ENCODE data around the gene PRKCQ. TPM values are rescaled to one million over a fixed set of nuclear protein-coding genes. Genes with fewer than 3 reads are reported as not detected.

Gene PRKCQ
- total RNA-seq, 2 donors from 2014 or later: 0.41 to 0.42 TPM

DNA sequence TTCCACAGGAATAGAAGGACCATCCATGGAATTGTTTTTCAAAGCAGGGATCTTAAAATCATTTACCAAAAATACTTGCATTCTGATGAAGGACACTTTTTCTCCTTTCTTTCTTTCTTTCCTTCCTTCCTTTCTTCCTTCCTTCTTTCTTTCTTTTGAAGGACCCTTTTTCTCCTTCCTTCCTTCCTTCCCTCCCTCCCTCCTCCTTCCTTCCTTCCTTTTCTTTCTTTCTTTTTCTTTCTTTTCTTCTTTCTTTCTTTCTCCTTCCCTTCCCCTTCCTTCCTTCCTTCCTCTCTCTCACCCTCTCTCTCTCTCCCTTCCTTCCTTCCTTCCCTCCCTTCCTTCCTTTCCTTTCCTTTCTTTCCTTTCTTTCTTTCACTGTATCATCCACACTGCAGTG, 74.8 kb downstream of the PRKCQ start:
- H3K27ac ChIP-seq: no peak overlapping the region
- no peaks in the 10 kb centered on the region for H3K4me1 ChIP-seq (ENCODE audit: control insufficient read depth in 1 of 2, low read depth in 2 of 2)
- H3K9me3 ChIP-seq: no peaks in the 10 kb centered on the region
- no peaks in the 10 kb centered on the region for H3K36me3 ChIP-seq
- TF ChIP-seq, protein P1, sequence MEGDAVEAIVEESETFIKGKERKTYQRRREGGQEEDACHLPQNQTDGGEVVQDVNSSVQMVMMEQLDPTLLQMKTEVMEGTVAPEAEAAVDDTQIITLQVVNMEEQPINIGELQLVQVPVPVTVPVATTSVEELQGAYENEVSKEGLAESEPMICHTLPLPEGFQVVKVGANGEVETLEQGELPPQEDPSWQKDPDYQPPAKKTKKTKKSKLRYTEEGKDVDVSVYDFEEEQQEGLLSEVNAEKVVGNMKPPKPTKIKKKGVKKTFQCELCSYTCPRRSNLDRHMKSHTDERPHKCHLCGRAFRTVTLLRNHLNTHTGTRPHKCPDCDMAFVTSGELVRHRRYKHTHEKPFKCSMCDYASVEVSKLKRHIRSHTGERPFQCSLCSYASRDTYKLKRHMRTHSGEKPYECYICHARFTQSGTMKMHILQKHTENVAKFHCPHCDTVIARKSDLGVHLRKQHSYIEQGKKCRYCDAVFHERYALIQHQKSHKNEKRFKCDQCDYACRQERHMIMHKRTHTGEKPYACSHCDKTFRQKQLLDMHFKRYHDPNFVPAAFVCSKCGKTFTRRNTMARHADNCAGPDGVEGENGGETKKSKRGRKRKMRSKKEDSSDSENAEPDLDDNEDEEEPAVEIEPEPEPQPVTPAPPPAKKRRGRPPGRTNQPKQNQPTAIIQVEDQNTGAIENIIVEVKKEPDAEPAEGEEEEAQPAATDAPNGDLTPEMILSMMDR (IDR thresholded peaks at IDR 0.05): no peak
- H3K4me3 ChIP-seq: no peak overlapping the region
- DNase-seq (ENCODE audit: low spot score): no peak
- no peak for ATAC-seq (ENCODE audit: insufficient number of reproducible peaks, low FRiP score, low read depth)
- no peaks in the 10 kb centered on the region for H3K27me3 ChIP-seq (replicated peaks; ENCODE audit: insufficient read depth)

DNA sequence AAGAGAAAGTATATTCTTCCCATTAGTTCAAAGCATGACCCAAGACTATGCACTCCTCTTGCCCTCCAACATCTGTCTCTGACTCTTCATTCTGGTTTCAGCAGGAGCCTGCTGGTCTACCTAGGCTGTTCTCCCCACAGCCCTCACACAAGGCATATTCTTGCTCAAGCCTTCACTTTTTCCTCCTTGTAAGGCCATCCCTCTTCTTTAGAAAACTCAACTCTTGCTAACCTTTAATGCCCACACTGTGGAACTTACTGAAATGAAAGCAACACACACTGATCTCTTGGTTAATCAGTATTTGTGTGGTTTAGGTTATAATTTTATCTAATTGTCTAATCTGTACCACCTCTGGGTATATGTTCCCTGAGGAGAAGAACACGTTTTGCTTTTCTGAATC, 75.8 kb downstream of the PRKCQ start:
- H3K4me1 ChIP-seq (ENCODE audit: control insufficient read depth in 1 of 2, low read depth in 2 of 2): no peaks in the 10 kb centered on the region
- H3K4me3 ChIP-seq: no peak overlapping the region
- TF ChIP-seq, protein P1 (IDR thresholded peaks at IDR 0.05): no peak
- ATAC-seq (ENCODE audit: insufficient number of reproducible peaks, low FRiP score, low read depth) (no peak), DNase-seq (ENCODE audit: low spot score) (no peak)
- H3K27ac ChIP-seq: no peak overlapping the region
- no peaks in the 10 kb centered on the region for H3K36me3 ChIP-seq
- no peaks in the 10 kb centered on the region for H3K9me3 ChIP-seq
- no peaks in the 10 kb centered on the region for H3K27me3 ChIP-seq (replicated peaks; ENCODE audit: insufficient read depth)

DNA sequence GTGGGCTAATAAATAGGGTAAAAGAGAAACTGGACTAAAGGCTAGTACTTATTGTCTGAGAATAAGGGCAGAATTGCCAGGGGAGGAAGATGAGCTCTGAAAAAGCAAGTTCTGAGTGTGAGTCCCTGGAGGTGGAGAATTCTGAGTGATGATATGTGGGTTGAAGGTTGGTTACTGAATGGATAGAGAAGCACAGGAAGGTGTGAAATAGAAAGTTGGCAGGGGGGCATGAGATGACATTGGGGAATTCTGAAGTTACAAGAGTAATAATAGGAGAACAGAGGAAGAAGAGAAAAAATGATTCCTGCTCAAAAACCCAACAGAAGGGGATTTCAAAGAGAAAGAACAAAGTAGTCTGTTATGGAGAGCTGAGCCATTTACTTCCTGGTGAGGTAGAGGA, 76.9 kb downstream of the PRKCQ start:
- DNase-seq (ENCODE audit: low spot score): no peak
- Histone ChIP-seq H3K27me3 (replicated peaks; ENCODE audit: insufficient read depth) (no peaks in the 10 kb centered on the region), H3K27ac (no peak overlapping the region), H3K36me3 (no peaks in the 10 kb centered on the region), H3K9me3 (no peaks in the 10 kb centered on the region), H3K4me3 (no peak overlapping the region), H3K4me1 (ENCODE audit: control insufficient read depth in 1 of 2, low read depth in 2 of 2) (no peaks in the 10 kb centered on the region)
- no peak for ATAC-seq (ENCODE audit: insufficient number of reproducible peaks, low FRiP score, low read depth)
- TF ChIP-seq, protein P1 (IDR thresholded peaks at IDR 0.05): no peak

DNA sequence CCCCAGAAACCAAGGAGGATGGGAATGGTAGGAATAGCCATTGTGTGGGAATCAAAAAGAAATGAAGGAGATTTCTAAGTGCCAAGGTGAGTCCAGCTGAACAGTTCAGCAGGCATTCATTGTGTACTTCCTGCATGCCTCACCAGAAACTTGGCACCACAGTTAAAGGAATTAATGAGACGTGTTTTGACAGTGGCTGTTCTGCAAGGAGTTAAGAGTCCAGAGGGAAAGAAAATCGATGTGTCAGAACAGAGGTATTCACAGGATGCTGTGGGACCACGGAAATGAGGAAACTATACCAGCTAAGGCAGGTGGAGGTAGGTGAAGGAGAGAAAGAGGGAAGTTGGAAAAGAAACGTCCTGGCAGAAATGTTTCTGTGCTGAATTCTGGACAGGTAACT, 78.1 kb downstream of the PRKCQ start:
- ATAC-seq (ENCODE audit: insufficient number of reproducible peaks, low FRiP score, low read depth) (no peak), DNase-seq (ENCODE audit: low spot score) (no peak)
- Histone ChIP-seq H3K4me3 (no peak overlapping the region), H3K27ac (no peak overlapping the region), H3K9me3 (no peaks in the 10 kb centered on the region), H3K36me3 (no peaks in the 10 kb centered on the region), H3K4me1 (ENCODE audit: control insufficient read depth in 1 of 2, low read depth in 2 of 2) (no peaks in the 10 kb centered on the region), H3K27me3 (replicated peaks; ENCODE audit: insufficient read depth) (no peaks in the 10 kb centered on the region)
- TF ChIP-seq, protein P1 (IDR thresholded peaks at IDR 0.05): no peak

DNA sequence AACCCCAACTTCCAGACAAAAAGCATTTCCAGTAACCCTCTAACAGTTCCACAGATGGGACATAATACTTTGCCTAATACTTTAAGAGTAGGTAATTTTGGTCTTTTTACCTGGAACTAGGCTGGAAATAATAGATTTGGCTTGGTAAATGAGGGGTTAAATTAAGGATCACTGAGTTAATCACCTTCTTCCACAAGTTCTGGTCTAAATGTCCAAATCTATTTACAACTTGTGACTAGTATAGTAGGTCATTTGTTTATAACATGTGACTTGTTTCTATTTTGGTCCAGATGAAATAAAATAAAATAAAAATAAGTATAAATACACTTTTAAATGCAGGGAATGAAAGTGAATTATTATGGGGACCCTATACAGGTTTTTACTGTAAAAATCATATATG, 80.1 kb downstream of the PRKCQ start:
- DNase-seq (ENCODE audit: low spot score) (no peak), ATAC-seq (ENCODE audit: insufficient number of reproducible peaks, low FRiP score, low read depth) (no peak)
- Histone ChIP-seq H3K9me3 (no peaks in the 10 kb centered on the region), H3K36me3 (no peaks in the 10 kb centered on the region), H3K27me3 (replicated peaks; ENCODE audit: insufficient read depth) (no peaks in the 10 kb centered on the region), H3K4me3 (no peak overlapping the region), H3K27ac (no peak overlapping the region), H3K4me1 (ENCODE audit: control insufficient read depth in 1 of 2, low read depth in 2 of 2) (no peaks in the 10 kb centered on the region)
- TF ChIP-seq, protein P1 (IDR thresholded peaks at IDR 0.05): no peak
